NCI-H2196 (cell line): ENCODE data around the gene GLIS1.

ENCODE experiments used
- DNase-seq: peaks from one replicate; lab custom pipeline; 2025; ENCODE audit not compliant: unreplicated experiment; lab: John Stamatoyannopoulos, UW

The GLIS1 gene

GRCh38 chr1:53736290-53736689 is 2.7 kb downstream of the GLIS1 start:
- no peak for DNase-seq

- DNase-seq: no peak
Observed at GRCh38 chr1:53735681-53736080, 3.3 kb downstream of the GLIS1 start.

- DNase-seq: no peak
Observed at GRCh38 chr1:53735261-53735660, 3.7 kb downstream of the GLIS1 start.

- DNase-seq: peak; percentile 20
Observed at GRCh38 chr1:53734650-53735211, 4.2 kb downstream of the GLIS1 start.

GRCh38 chr1:53733975-53734649 is 4.9 kb downstream of the GLIS1 start:
- DNase-seq: no peak

GRCh38 chr1:53733447-53733931 is 5.5 kb downstream of the GLIS1 start:
- no peak for DNase-seq

GRCh38 chr1:53732912-53733317 is 6.0 kb downstream of the GLIS1 start:
- no peak for DNase-seq

GRCh38 chr1:53732409-53732808 is 6.6 kb downstream of the GLIS1 start:
- no peak for DNase-seq

- no peak for DNase-seq
Observed at GRCh38 chr1:53731779-53732305, 7.1 kb downstream of the GLIS1 start.

GRCh38 chr1:53731043-53731600 is 7.8 kb downstream of the GLIS1 start:
- no peak for DNase-seq

GRCh38 chr1:53730224-53730865 is 8.6 kb downstream of the GLIS1 start:
- no peak for DNase-seq

GRCh38 chr1:53729456-53730223 is 9.3 kb downstream of the GLIS1 start:
- DNase-seq: no peak

- DNase-seq: no peak
Observed at GRCh38 chr1:53728702-53729455, 10.1 kb downstream of the GLIS1 start.

- no peak for DNase-seq
Observed at GRCh38 chr1:53728196-53728595, 10.8 kb downstream of the GLIS1 start.

- no peak for DNase-seq
Observed at GRCh38 chr1:53727461-53728092, 11.4 kb downstream of the GLIS1 start.

GRCh38 chr1:53726009-53726600 is 12.9 kb downstream of the GLIS1 start:
- DNase-seq: no peak

- DNase-seq: no peak
Observed at GRCh38 chr1:53725238-53725689, 13.7 kb downstream of the GLIS1 start.

GRCh38 chr1:53722025-53722424 is 16.9 kb downstream of the GLIS1 start:
- no peak for DNase-seq

GRCh38 chr1:53721088-53721487 is 17.9 kb downstream of the GLIS1 start:
- DNase-seq: no peak
